GM20000 (cell line): ENCODE data around the gene DDX54.

Source experiments
- DNase-seq: peaks from one replicate; pipeline ENCODE4 v3.0.0; 2012; ENCODE audit warnings: low spot score
- TF ChIP-seq, protein P1 (sequence below): IDR thresholded peaks from 2 replicates; pipeline ENCODE4 v1.5.1; 2012; ENCODE audit warnings: mild to moderate bottlenecking, control low read depth; ENCODE audit errors: extremely low read depth, missing control alignments

DDX54 gene

DNA sequence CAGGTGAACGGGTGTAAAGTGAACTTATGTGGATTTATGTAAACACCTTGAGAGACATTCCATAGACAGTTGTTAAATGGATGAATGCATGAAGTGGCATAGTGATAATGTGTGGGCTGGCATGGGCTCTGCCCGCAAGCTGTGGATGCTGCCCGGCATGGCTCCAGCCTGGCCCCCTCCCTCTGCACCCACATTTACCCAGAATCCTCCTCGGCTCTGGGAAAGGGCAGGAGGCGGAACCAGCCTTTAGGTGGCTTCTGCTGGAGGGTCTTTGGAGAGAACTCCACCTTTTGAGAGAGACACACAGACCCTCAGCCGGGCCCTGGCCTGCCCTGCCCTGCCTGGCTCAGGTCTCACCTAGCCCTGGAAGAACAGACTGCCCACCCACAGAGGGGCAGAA lies 68.4 kb downstream of the DDX54 start:
- TF ChIP-seq, protein P1, sequence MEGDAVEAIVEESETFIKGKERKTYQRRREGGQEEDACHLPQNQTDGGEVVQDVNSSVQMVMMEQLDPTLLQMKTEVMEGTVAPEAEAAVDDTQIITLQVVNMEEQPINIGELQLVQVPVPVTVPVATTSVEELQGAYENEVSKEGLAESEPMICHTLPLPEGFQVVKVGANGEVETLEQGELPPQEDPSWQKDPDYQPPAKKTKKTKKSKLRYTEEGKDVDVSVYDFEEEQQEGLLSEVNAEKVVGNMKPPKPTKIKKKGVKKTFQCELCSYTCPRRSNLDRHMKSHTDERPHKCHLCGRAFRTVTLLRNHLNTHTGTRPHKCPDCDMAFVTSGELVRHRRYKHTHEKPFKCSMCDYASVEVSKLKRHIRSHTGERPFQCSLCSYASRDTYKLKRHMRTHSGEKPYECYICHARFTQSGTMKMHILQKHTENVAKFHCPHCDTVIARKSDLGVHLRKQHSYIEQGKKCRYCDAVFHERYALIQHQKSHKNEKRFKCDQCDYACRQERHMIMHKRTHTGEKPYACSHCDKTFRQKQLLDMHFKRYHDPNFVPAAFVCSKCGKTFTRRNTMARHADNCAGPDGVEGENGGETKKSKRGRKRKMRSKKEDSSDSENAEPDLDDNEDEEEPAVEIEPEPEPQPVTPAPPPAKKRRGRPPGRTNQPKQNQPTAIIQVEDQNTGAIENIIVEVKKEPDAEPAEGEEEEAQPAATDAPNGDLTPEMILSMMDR, result no peak
- no peak for DNase-seq

DNA sequence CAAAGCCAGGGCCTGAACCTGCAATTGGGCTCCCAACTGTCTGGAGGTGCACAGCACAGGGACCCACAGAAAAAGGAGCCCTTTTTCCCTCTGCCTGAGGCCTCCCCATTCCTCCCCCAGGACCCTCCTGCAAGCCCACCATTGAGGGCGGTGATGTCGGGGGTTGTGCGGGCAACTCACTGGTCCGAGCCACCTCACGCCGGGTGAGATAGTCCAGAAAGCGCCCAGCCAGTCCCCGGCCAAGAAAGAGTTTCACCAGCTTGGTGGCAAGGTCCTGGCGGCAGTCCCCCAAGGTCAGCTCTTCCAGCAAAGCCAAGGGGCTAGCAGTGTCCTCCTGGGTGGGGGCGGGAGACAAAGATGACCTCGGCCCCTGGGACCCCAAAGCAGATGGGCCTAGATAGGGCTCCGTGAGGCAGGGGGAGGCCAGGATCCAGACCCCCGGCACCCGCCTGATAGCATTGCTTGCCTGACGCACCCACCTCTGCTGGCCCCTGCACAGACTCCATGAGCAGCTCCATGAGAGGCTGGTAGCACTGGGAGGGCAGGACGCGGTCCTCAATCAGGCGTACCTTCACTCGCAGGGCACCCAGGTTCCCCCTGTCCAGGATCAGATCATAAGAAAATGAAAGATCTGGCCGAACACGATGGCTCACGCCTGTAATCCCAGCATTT lies 69.7 kb downstream of the DDX54 start:
- TF ChIP-seq, protein P1, result no peak
- DNase-seq, result no peak

DNA sequence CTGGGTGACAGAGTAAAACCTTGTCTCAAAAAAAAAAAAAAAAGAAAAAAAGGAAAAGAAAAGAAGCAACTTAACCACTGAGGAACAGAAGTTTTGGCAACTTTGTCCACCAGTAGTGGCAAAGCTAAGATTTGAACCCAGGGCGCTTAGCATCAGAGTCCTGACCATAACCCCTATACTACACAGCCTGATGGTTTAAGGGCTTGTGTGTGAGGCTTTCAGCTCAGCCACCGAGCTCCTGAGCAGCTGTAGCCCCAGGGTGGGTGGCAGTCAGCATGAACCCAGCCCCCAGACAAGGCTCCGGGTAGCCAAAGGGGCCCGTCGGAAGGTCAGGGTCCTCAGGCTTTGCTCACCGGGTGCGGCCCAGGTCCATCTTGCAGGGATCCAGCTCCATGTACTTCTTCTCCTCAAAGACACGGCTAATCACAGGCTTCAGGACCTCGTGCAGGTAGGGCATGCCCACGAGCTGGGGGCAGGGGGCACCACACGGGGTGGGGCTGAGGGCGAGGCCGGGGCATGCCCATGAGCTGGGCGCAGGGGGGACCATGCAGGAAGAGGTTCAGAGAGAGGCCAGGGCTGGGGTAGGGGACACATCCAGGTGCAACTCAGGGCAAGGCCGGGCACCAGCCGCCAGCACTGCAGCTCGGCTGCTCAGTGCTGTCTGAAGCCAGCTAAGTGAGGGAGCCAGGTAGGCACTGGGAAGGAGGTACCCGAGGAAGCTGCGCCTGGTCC lies 70.7 kb downstream of the DDX54 start:
- TF ChIP-seq, protein P1, result no peak
- DNase-seq, result no peak

DNA sequence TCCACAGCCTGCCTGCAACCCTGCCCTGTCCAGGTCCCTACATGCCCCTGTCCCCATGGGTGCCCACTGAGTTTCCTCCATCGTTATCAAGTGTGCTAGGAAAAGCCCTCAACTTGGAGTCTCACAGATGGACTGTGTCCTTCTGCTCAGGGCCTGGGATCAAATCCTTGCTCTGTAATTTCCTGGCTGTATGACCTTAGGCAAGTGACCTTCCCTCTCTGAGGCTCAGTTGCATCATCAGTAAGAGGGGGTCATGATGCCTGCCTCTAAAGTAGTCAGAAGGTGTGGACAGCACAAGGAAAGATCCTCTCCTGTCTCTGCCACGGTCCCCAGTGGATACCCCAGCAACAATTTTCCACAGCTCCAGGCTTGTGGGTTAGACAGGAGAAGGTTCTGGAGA lies 71.9 kb downstream of the DDX54 start:
- TF ChIP-seq, protein P1, result no peak
- DNase-seq, result no peak

DNA sequence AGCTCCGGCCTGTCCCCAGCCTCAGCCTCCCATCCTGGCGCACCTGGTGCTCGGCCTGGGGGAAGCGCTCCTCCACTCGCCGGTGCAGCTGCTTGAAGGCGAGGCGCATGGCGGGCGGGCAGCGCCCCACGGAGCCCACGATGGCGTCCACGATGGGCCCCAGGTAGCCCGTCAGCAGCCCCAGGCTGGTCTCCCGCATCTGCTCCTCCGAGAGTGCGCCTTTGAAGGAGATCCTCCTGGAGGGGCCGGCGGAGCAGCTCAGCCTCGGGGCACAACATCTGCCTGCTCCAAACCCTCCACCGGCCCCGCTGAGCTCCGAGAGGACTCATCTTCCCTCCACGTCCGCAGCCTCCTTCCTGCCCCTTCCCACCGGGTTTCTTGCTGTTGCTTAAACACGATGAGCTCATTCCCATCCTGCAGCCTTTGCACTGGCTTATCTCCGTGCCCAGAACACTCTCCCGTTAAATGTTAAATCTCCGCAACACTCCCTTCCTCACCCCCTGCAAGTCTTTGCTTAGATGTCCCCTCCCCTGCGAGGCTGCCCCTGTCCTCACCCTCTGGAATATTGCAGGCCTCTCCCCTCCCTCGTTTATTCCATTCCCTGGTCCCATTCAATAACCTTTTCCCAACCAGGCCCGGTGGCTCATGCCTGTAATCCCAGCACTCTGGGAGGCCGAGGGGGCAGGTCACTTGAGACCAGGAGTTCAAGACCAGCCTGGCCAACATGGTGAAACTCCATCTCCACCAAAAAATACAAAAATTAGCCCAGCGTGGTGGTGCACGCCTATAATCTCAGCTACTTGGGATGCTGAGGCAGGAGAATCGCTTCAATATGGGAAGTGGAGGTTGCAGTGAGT lies 73.0 kb downstream of the DDX54 start:
- no peak for DNase-seq
- TF ChIP-seq, protein P1, result no peak

DNA sequence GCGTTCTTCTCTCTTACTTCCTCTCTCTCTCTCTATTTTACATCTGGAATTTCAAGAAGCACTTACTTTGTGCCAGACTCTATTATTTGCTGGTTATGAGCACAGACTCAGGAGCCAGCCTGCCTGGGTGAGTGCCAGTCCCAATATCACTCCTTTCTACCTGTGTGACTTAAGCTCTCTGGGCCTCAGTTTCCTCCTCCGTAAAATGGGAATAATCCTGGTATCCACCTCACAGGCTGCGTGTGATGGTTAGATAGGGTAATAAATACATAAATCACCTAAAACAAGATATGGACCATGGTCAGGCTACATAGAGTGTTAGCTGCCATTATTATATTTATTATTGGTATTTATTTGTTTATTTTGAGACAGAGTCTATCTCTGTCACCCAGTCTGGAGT lies 74.0 kb downstream of the DDX54 start:
- TF ChIP-seq, protein P1, result no peak

More for the DNA sequence above, 74.0 kb downstream of the DDX54 start:
- DNase-seq, result no peak
